ENCODE results near the gene NHS.

Gene NHS

GRCh38 chrX:17595456-17596035, 220.5 kb downstream of the NHS start:
- Histone ChIP-seq H3K9me2 (replicated peaks; ENCODE audit: insufficient read depth, low read length) (no peaks in the 10 kb centered on the region), H2AFZ (ENCODE audit: low read length) (no peak overlapping the region), H3K4me2 (ENCODE audit: low read depth, low read length) (no peak overlapping the region)

GRCh38 chrX:17596061-17596460, 221.1 kb downstream of the NHS start:
- peaks cover 28% of the 10 kb centered on the region for H3K4me1 ChIP-seq (ENCODE audit: low read length)
- peaks cover 3% of the 10 kb centered on the region; the same call in 1 of the 2 replicates for H3F3A ChIP-seq (ENCODE audit: insufficient read depth, low read length)
- H3K79me2 ChIP-seq (ENCODE audit: low read length): no peaks in the 10 kb centered on the region
- H3K36me3 ChIP-seq (replicated peaks; ENCODE audit: insufficient read depth, low read length): no peaks in the 10 kb centered on the region
- TF ChIP-seq CTCF (IDR thresholded peaks at IDR 0.05; ENCODE audit: low read length) (no peak), EZH2phosphoT487 (IDR thresholded peaks at IDR 0.05; ENCODE audit: low read length) (no peak), EZH2 (optimal IDR thresholded peaks at IDR 0.05; ENCODE audit: low read depth, low read length) (no peak)
- H4K20me1 ChIP-seq (ENCODE audit: insufficient read depth, low read length): no peaks in the 10 kb centered on the region
- no peak for DNase-seq
- H3K9ac ChIP-seq (ENCODE audit: low read length): no peak overlapping the region
- no peaks in the 10 kb centered on the region for H3K9me2 ChIP-seq (replicated peaks; ENCODE audit: insufficient read depth, low read length)
- H3K4me2 ChIP-seq (ENCODE audit: low read depth, low read length): no peak overlapping the region
- H2AFZ ChIP-seq (ENCODE audit: low read length): no peak overlapping the region
- no peak overlapping the region for H3K4me3 ChIP-seq (ENCODE audit: low read length)
- H3K27me3 ChIP-seq (replicated peaks; ENCODE audit: insufficient read depth, low read length): no peaks in the 10 kb centered on the region
- no peak overlapping the region for H3K27ac ChIP-seq (ENCODE audit: low read length)
- no peaks in the 10 kb centered on the region for H3K9me3 ChIP-seq (replicated peaks; ENCODE audit: insufficient read depth, low read length)

More at GRCh38 chrX:17595456-17596035, 220.5 kb downstream of the NHS start:
- TF ChIP-seq EZH2phosphoT487 (IDR thresholded peaks at IDR 0.05; ENCODE audit: low read length) (no peak), CTCF (IDR thresholded peaks at IDR 0.05; ENCODE audit: low read length) (no peak), EZH2 (optimal IDR thresholded peaks at IDR 0.05; ENCODE audit: low read depth, low read length) (no peak)
- Histone ChIP-seq H3K36me3 (replicated peaks; ENCODE audit: insufficient read depth, low read length) (no peaks in the 10 kb centered on the region), H3F3A (ENCODE audit: insufficient read depth, low read length) (peaks cover 3% of the 10 kb centered on the region; the same call in 1 of the 2 replicates), H3K27ac (ENCODE audit: low read length) (no peak overlapping the region), H4K20me1 (ENCODE audit: insufficient read depth, low read length) (no peaks in the 10 kb centered on the region), H3K79me2 (ENCODE audit: low read length) (no peaks in the 10 kb centered on the region), H3K4me3 (ENCODE audit: low read length) (no peak overlapping the region), H3K9ac (ENCODE audit: low read length) (no peak overlapping the region), H3K9me3 (replicated peaks; ENCODE audit: insufficient read depth, low read length) (no peaks in the 10 kb centered on the region), H3K4me1 (ENCODE audit: low read length) (peaks cover 28% of the 10 kb centered on the region), H3K27me3 (replicated peaks; ENCODE audit: insufficient read depth, low read length) (no peaks in the 10 kb centered on the region)
- peak; percentile 8 for DNase-seq

GRCh38 chrX:17596546-17597205, 221.7 kb downstream of the NHS start:
- TF ChIP-seq CTCF (IDR thresholded peaks at IDR 0.05; ENCODE audit: low read length) (no peak), EZH2phosphoT487 (IDR thresholded peaks at IDR 0.05; ENCODE audit: low read length) (no peak), EZH2 (optimal IDR thresholded peaks at IDR 0.05; ENCODE audit: low read depth, low read length) (no peak)
- Histone ChIP-seq H3K36me3 (replicated peaks; ENCODE audit: insufficient read depth, low read length) (no peaks in the 10 kb centered on the region), H3K9me2 (replicated peaks; ENCODE audit: insufficient read depth, low read length) (no peaks in the 10 kb centered on the region), H3K9ac (ENCODE audit: low read length) (no peak overlapping the region), H3K4me1 (ENCODE audit: low read length) (peaks cover 28% of the 10 kb centered on the region), H3K27ac (ENCODE audit: low read length) (no peak overlapping the region), H4K20me1 (ENCODE audit: insufficient read depth, low read length) (no peaks in the 10 kb centered on the region), H3K4me2 (ENCODE audit: low read depth, low read length) (no peak overlapping the region), H3K27me3 (replicated peaks; ENCODE audit: insufficient read depth, low read length) (no peaks in the 10 kb centered on the region), H3K9me3 (replicated peaks; ENCODE audit: insufficient read depth, low read length) (no peaks in the 10 kb centered on the region), H3K79me2 (ENCODE audit: low read length) (no peaks in the 10 kb centered on the region), H2AFZ (ENCODE audit: low read length) (no peak overlapping the region), H3F3A (ENCODE audit: insufficient read depth, low read length) (peaks cover 3% of the 10 kb centered on the region; the same call in 1 of the 2 replicates), H3K4me3 (ENCODE audit: low read length) (no peak overlapping the region)
- DNase-seq: no peak
